ENCODE results near the gene AKR7A3. TPM values are rescaled to one million over a fixed set of nuclear protein-coding genes. Genes with fewer than 3 reads are reported as not detected.
"Not testable (repeated sequence)": the region's sequence is repeated elsewhere in the genome, so short reads cannot be mapped to it uniquely, and the experiment has no call there.

The AKR7A3 gene
- total RNA-seq (ENCODE audit: low replicate concordance): 0.36 TPM in 1 of 2 replicates, not detected in the other

DNA sequence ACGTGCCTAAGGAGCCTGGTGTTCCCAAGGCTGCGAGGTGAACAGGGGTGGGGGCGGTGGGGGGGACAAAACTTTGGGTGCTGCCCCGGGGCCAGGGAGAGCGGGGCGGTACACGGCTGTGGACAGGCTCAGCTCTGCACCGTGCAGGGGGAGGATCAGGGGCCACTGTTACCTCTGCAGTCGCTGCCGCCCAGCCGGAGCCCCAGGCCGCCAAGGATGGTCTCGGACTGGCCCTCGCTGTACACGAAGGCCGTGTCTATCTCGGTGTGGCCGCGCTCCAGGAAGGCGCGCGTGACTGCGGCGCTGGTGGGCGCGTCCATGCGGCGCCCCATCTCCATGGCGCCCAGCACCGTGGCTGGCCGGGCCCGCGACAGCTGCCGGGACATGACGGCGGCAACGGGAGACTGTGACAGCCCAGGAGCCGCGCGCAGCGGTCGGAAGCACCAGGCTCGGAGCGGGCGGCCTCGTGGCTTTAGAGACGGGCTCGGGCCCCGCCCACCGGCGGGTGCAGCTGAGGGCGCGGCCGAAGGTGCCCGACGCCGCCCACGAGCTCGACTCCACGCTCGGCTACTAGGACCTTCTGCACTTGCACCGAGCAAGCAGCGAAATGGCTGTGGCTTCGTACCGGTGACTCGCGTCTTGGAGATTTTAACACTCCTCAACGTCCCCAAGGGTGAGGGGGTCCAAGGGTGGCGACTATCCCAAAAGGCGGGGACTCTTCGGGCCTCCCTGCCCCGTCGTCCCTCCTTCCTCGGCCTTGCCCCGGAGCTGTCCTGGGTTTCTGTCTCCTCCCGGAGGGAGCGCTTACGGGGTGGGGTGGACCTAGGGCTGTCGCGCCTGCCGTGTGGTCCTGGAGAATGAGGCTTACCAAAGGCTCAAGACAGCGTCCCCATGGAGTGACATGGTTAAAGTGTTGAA lies at the start of gene AKR7A3:
Gene AKR7A3, minus strand, starts transcription at position 447 of the 918 bp plus-strand sequence. Its CDS starts 61 bp downstream, at position 386.
- DNase-seq (ENCODE audit: low read depth): not testable (repeated sequence)
- H3K4me3 ChIP-seq (ENCODE audit: low read depth, low read length): peak within 1 kb of the TSS; percentile 25

DNA sequence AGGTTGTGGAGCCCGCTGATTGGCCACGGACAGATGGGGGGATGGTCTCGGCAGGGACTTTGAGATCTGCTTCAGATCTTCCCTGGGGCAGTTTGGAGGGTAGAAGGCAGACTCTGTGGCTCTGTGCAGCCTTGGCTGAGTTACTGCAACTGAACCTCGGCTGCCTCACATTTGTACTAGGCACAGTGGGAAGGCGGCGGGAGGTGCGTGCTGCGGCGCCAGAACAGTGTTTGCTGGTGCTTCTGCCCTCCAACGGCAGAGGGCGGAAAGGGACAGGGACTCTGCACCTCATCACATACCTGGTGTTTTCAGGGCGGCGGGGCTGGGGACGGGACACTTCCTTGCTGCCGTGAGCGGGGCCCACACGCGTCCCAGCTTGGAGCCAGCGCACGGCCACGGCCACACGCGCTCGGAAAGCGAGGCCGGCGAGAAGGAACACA lies 49.8 kb upstream of the AKR7A3 start:
- no peak for DNase-seq (ENCODE audit: low read depth)
- TF ChIP-seq, protein P1, sequence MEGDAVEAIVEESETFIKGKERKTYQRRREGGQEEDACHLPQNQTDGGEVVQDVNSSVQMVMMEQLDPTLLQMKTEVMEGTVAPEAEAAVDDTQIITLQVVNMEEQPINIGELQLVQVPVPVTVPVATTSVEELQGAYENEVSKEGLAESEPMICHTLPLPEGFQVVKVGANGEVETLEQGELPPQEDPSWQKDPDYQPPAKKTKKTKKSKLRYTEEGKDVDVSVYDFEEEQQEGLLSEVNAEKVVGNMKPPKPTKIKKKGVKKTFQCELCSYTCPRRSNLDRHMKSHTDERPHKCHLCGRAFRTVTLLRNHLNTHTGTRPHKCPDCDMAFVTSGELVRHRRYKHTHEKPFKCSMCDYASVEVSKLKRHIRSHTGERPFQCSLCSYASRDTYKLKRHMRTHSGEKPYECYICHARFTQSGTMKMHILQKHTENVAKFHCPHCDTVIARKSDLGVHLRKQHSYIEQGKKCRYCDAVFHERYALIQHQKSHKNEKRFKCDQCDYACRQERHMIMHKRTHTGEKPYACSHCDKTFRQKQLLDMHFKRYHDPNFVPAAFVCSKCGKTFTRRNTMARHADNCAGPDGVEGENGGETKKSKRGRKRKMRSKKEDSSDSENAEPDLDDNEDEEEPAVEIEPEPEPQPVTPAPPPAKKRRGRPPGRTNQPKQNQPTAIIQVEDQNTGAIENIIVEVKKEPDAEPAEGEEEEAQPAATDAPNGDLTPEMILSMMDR (IDR thresholded peaks at IDR 0.05; ENCODE audit: insufficient read depth, low read length): no peak
- no peak overlapping the region for H3K4me3 ChIP-seq (ENCODE audit: low read depth, low read length)

DNA sequence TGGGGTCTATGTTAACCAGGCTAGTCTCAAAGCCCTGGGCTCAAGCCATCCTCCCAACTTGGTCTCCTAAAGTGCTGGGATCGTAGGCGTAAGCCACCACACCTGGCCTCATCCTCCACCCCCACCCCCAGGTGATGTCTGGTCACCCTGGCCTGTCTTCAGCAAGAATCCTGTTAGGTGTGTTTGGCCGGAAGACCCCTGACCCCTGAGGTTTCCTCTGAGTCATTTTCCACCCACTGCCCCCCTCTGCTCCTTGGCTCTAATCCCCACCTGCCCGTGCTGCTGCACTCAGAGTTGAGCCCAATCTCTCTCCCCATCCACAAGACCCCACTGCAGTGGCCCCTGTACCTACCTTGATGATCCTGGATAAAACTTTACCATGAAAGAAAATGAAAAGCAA lies 48.7 kb upstream of the AKR7A3 start:
- H3K4me3 ChIP-seq (ENCODE audit: low read depth, low read length): no peak overlapping the region
- no peak for DNase-seq (ENCODE audit: low read depth)
- TF ChIP-seq, protein P1 (IDR thresholded peaks at IDR 0.05; ENCODE audit: insufficient read depth, low read length): no peak

DNA sequence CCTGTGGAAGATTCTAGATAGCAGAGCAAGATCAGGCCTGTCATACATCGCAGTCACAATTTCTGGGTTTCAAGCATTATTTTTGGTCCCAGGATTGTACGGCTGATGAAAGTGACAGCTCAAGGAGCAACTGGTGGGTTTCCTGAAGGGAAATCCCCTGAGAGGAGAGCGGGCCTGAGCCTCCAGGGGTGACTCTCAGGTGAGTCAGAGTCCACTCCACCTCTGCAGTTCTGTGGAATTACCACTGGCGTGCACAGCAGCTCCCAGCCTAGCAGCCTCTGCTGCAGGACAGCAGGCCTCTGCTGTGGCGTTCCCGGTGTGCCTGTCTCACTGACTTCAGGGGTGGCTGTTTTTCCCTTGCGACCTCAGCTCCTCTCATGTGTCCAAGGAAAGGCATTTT lies 48.0 kb upstream of the AKR7A3 start:
- no peak for DNase-seq (ENCODE audit: low read depth)
- TF ChIP-seq, protein P1 (IDR thresholded peaks at IDR 0.05; ENCODE audit: insufficient read depth, low read length): no peak
- no peak overlapping the region for H3K4me3 ChIP-seq (ENCODE audit: low read depth, low read length)

DNA sequence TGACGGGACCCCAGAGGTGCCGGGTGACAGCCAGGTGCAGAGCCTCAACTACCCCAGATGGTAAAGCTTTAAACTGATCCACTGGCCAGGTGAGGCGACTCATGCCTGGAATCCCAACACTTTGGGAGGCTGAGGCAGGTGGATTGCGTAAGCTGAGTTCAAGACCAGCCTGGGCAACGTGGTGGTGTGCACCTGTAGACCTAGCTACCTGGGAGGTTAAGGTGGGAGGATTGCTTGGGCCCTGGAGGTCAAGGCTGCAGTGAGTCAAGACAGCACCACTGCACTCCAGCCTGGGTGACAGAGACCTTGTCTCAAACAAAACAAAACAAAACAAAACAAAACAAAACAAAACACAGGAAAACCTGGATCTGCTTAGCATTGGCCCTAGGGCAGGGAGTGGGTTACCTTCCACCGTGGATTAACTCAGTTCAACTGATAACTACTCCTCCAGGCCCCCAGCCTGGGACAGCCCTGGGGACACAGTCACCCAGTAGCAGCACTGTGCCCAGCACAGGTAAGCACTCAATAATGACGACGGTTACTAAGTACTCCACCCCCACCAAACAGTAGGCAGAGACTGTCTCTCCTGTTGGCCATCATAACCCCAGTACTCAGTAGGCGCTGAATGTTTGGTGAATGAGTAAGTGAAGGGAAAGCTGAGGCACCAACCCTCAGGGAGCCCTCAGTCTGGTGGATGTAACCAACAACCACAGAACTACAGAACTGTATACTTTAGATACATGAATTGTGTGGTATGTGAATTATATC lies 45.2 kb upstream of the AKR7A3 start:
- no peak for DNase-seq (ENCODE audit: low read depth)
- H3K4me3 ChIP-seq (ENCODE audit: low read depth, low read length): no peak overlapping the region
- TF ChIP-seq, protein P1 (IDR thresholded peaks at IDR 0.05; ENCODE audit: insufficient read depth, low read length): no peak

DNA sequence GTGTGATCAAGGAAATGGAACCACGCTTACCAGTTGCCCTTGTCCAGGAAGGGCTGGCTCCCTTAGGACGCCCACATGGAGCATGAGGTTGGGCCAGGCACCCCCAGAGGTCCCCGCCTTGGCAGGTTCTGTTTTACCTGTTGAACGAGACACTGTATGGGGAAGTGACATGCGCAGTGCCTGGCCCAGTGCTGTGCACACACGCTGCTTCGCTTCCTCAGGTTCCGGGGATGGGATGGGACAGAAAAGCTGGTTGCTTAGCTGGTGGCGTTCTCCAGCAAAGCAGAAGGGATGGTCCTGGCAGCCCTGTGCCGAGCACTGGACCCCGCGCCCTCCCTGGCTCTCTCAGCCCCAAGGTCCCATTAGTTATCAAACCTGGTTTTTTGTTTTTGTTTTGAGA lies 44.3 kb upstream of the AKR7A3 start:
- DNase-seq (ENCODE audit: low read depth): no peak
- no peak overlapping the region for H3K4me3 ChIP-seq (ENCODE audit: low read depth, low read length)
- TF ChIP-seq, protein P1 (IDR thresholded peaks at IDR 0.05; ENCODE audit: insufficient read depth, low read length): no peak

Measured in fibroblast of the aortic adventitia (primary cell).